CD4-positive, alpha-beta T cell treated with Interleukin-17A for 1 hour (primary cell): ENCODE measurements around the gene DNAJA1.
"Not testable (repeated sequence)": the region's sequence is repeated elsewhere in the genome, so short reads cannot be mapped to it uniquely, and the experiment has no call there.

ENCODE experiments used
- DNase-seq: peaks from one replicate; pipeline ENCODE4 v3.0.0-alpha.2; 2020

DNAJA1 gene

GRCh38 chr9:33082538-33083326 lies 57.7 kb downstream of the DNAJA1 start:
- DNase-seq, result no peak

GRCh38 chr9:33085672-33086071 lies 60.6 kb downstream of the DNAJA1 start:
- not testable (repeated sequence) for DNase-seq
